Measurements from ENCODE around the gene CARMIL1. TPM values are rescaled to one million over a fixed set of nuclear protein-coding genes. Genes with fewer than 3 reads are reported as not detected.

Gene CARMIL1
- total RNA-seq, 2 experiments from 2014 or later = 3.9 to 4.7 TPM

DNA sequence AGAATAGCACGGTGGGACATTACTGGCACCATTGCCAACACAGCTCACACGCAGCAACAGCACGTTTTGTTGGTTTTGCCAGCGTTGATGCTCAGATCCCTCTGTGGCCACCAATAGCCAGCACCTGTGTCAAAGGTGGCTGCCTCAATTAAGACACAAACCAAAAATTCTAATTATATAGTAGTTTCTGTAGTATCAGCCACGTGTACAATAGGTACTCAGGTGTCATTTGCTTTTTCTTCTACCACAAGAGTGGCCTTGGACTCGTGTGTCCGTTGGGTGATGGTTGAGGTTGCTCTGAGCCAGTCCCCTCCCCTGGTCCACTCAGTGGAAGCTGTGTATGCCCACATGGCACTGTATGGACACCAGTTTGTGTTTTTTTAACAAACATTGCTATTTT, 105.1 kb downstream of the CARMIL1 start:
- H3K4me1 Mint-ChIP-seq (ENCODE audit: low read depth) = peaks cover 25% of the 10 kb centered on the region
- POLR2A ChIA-PET = no interaction called here

DNA sequence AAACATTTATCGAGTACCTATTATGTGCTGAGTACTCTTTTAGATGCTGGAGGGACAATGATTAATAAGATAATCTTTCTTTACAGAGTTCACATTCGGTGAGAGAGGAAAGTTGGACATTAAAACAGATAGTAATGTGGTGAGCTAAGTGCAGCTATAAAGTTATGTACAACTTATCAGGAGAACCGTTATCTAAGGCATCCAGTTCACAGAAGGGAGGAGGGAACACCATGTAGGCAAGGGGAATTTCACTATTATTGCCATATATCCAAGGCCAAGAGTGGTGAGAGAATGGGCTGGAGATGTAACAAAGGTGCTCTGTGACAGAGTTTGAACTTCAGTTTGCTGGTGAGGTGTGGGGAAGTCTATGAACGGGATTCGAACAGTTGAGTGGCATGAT, 105.8 kb downstream of the CARMIL1 start:
- TF ChIP-seq, protein P1, sequence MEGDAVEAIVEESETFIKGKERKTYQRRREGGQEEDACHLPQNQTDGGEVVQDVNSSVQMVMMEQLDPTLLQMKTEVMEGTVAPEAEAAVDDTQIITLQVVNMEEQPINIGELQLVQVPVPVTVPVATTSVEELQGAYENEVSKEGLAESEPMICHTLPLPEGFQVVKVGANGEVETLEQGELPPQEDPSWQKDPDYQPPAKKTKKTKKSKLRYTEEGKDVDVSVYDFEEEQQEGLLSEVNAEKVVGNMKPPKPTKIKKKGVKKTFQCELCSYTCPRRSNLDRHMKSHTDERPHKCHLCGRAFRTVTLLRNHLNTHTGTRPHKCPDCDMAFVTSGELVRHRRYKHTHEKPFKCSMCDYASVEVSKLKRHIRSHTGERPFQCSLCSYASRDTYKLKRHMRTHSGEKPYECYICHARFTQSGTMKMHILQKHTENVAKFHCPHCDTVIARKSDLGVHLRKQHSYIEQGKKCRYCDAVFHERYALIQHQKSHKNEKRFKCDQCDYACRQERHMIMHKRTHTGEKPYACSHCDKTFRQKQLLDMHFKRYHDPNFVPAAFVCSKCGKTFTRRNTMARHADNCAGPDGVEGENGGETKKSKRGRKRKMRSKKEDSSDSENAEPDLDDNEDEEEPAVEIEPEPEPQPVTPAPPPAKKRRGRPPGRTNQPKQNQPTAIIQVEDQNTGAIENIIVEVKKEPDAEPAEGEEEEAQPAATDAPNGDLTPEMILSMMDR (IDR thresholded peaks at IDR 0.05) = no peak
- H3K4me1 ChIP-seq (ENCODE audit: insufficient read depth, low read length) = no peaks in the 10 kb centered on the region
- Mint-ChIP-seq H3K9me3 (no peaks in the 10 kb centered on the region), H3K27ac (no peak overlapping the region), H3K36me3 (ENCODE audit: low read depth) (no peaks in the 10 kb centered on the region), H3K4me1 (ENCODE audit: low read depth) (peaks cover 31% of the 10 kb centered on the region), H3K27me3 (no peaks in the 10 kb centered on the region), H3K4me3 (no peak overlapping the region)
- H3K4me3 ChIP-seq (ENCODE audit: low read length) = no peak overlapping the region
- POLR2A ChIA-PET = no interaction called here
- H3K27ac ChIP-seq (ENCODE audit: low read depth in 1 of 2, low read length in 2 of 2) = no peak overlapping the region
- peaks cover 0 to 3% of the 10 kb centered on the region in 2 experiments for H3K9me3 ChIP-seq (ENCODE audit: control insufficient read depth in 1 of 2, insufficient read depth in 1 of 2, low read length in 2 of 2)
- CTCF ChIA-PET = no interaction called here
- H3K27me3 ChIP-seq (ENCODE audit: control insufficient read depth in 1 of 2, insufficient read depth in 2 of 2, low read length in 2 of 2) = no peaks in the 10 kb centered on the region
- no peak for DNase-seq
- intact Hi-C loops (cut with DNase I, micrococcal nuclease) = no loop called here
- no peaks in the 10 kb centered on the region for H3K36me3 ChIP-seq (ENCODE audit: insufficient read depth, low read length)
- ATAC-seq (ENCODE audit: poor library complexity) = no peak

More for the DNA sequence above, 105.1 kb downstream of the CARMIL1 start:
- DNase-seq = no peak
- H3K27me3 ChIP-seq (ENCODE audit: control insufficient read depth in 1 of 2, insufficient read depth in 2 of 2, low read length in 2 of 2) = no peaks in the 10 kb centered on the region
- Mint-ChIP-seq H3K36me3 (ENCODE audit: low read depth) (no peaks in the 10 kb centered on the region), H3K9me3 (no peaks in the 10 kb centered on the region), H3K4me3 (no peak overlapping the region), H3K27me3 (no peaks in the 10 kb centered on the region), H3K27ac (no peak overlapping the region)
- ATAC-seq (ENCODE audit: poor library complexity) = no peak
- H3K36me3 ChIP-seq (ENCODE audit: insufficient read depth, low read length) = no peaks in the 10 kb centered on the region
- no peak overlapping the region for H3K27ac ChIP-seq (ENCODE audit: low read depth in 1 of 2, low read length in 2 of 2)
- H3K4me1 ChIP-seq (ENCODE audit: insufficient read depth, low read length) = no peaks in the 10 kb centered on the region
- intact Hi-C loops (cut with DNase I, micrococcal nuclease) = no loop called here
- H3K4me3 ChIP-seq (ENCODE audit: low read length) = no peak overlapping the region
- TF ChIP-seq, protein P1 (IDR thresholded peaks at IDR 0.05) = no peak
- peaks cover 0 to 3% of the 10 kb centered on the region in 2 experiments for H3K9me3 ChIP-seq (ENCODE audit: control insufficient read depth in 1 of 2, insufficient read depth in 1 of 2, low read length in 2 of 2)
- CTCF ChIA-PET = no interaction called here

DNA sequence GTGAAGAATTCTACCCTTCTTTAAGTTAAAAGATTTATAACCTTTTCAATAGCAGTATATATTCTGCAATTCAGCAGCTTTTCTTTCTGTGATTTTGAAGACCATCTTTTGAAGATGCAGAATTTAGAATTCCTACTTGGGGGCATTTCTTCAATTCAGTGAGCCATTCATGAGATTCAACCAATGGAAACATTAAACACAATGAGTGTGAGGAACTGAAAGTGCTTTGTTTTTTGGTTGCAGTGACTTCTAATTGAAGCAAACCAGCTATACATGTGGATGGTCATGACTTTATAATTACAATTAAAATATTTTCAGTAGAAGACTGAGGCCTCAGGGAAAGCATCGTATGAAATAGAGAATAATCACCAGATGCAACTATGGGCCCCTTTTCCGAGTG, 108.3 kb downstream of the CARMIL1 start:
- TF ChIP-seq, protein P1 (IDR thresholded peaks at IDR 0.05) = no peak
- H3K27ac Mint-ChIP-seq = no peak overlapping the region
- ChIA-PET CTCF (no interaction called here), POLR2A (interaction anchor here (1.0 kb wide), 1 partner anchor 14 kb away, joined by 3 read pairs; no protein-coding TSS in a partner anchor)
- intact Hi-C loops (cut with DNase I, micrococcal nuclease) = no loop called here
- H3K27me3 Mint-ChIP-seq = no peaks in the 10 kb centered on the region
- H3K9me3 Mint-ChIP-seq = no peaks in the 10 kb centered on the region
- no peak overlapping the region for H3K4me3 Mint-ChIP-seq
- ATAC-seq (ENCODE audit: poor library complexity) (no peak), DNase-seq (no peak)
- H3K27me3 ChIP-seq (ENCODE audit: control insufficient read depth in 1 of 2, insufficient read depth in 2 of 2, low read length in 2 of 2) = no peaks in the 10 kb centered on the region
- no peaks in the 10 kb centered on the region for H3K9me3 ChIP-seq (ENCODE audit: control insufficient read depth in 1 of 2, insufficient read depth in 1 of 2, low read length in 2 of 2)
- no peaks in the 10 kb centered on the region for H3K36me3 Mint-ChIP-seq (ENCODE audit: low read depth)
- peaks cover 26% of the 10 kb centered on the region for H3K4me1 Mint-ChIP-seq (ENCODE audit: low read depth)
- H3K4me1 ChIP-seq (ENCODE audit: insufficient read depth, low read length) = no peaks in the 10 kb centered on the region
- no peak overlapping the region for H3K4me3 ChIP-seq (ENCODE audit: low read length)
- H3K27ac ChIP-seq (ENCODE audit: low read depth in 1 of 2, low read length in 2 of 2) = no peak overlapping the region
- H3K36me3 ChIP-seq (ENCODE audit: insufficient read depth, low read length) = no peaks in the 10 kb centered on the region

Measured in CD4-positive, alpha-beta T cell (primary cell).